ENCODE measurements around the gene PHF19. TPM values are rescaled to one million over a fixed set of nuclear protein-coding genes. Genes with fewer than 3 reads are reported as not detected.

PHF19 gene
- total and polyA plus RNA-seq, 2 of the 8 experiments (the other 6 are each of a cell fraction or from before 2014, with no cell fraction given): 28.2 to 31.8 TPM

DNA sequence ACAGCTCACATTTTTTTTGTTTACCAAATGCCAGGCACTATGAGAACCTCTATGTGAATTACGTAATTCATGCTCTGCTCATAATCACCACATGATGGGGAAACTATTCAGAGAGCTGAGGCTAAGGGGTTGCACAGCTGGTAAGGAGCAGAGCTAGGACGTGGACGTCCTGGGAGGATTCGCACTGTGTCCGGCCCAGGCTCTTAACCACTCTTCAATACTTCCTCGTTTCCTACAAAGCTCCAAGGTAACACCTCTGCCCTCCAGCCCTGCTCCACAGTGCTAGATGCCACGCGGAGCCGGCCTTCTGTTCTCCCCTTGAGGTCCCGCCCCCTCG lies 8.7 kb downstream of the PHF19 start (continued):
- no peak for TF ChIP-seq BRCA1 (IDR thresholded peaks at IDR 0.05; ENCODE audit: low read depth, low read length)
